ENCODE data around the gene TIGIT. TPM values are rescaled to one million over a fixed set of nuclear protein-coding genes. Genes with fewer than 3 reads are reported as not detected.
"Not testable (repeated sequence)": the region's sequence is repeated elsewhere in the genome, so short reads cannot be mapped to it uniquely, and the experiment has no call there.

TIGIT gene
- total RNA-seq, 6 experiments from 2014 or later, result 0.09 to 1.2 (median 0.30) TPM

GRCh38 chr3:114260152-114260551 is 33.7 kb upstream of the TIGIT start:
- no peak for TF ChIP-seq CTCF (IDR thresholded peaks at IDR 0.05)
- no peak for TF ChIP-seq POLR2A (IDR thresholded peaks at IDR 0.05)
- intact Hi-C loops (cut with DNase I), result no loop called here
- ATAC-seq (no peak), DNase-seq (no peak)
- Histone ChIP-seq H3K27me3 (no peaks in the 10 kb centered on the region), H3K27ac (no peak overlapping the region), H3K4me3 (no peak overlapping the region), H3K4me1 (no peaks in the 10 kb centered on the region), H3K9me3 (no peaks in the 10 kb centered on the region), H3K36me3 (no peaks in the 10 kb centered on the region)

GRCh38 chr3:114270019-114270418 is 23.8 kb upstream of the TIGIT start:
- no peaks in the 10 kb centered on the region for H3K4me1 ChIP-seq
- ATAC-seq (no peak), DNase-seq (no peak)
- no peak overlapping the region for H3K27ac ChIP-seq
- H3K9me3 ChIP-seq, result no peaks in the 10 kb centered on the region
- intact Hi-C loops (cut with DNase I), result no loop called here
- TF ChIP-seq POLR2A (IDR thresholded peaks at IDR 0.05) (no peak), CTCF (IDR thresholded peaks at IDR 0.05) (no peak)
- H3K4me3 ChIP-seq, result no peak overlapping the region
- 64% methylated on average over 1 of the region's 2 CpGs for WGBS (ENCODE audit: insufficient coverage, low coverage, low lambda C conversion rate, missing lambda C conversion rate)
- no peaks in the 10 kb centered on the region for H3K27me3 ChIP-seq
- H3K36me3 ChIP-seq, result no peaks in the 10 kb centered on the region

GRCh38 chr3:114272271-114272670 is 21.6 kb upstream of the TIGIT start:
- WGBS (ENCODE audit: insufficient coverage, low coverage, low lambda C conversion rate, missing lambda C conversion rate), result 57% methylated on average over 1 of the region's 1 CpG
- Histone ChIP-seq H3K4me1 (no peaks in the 10 kb centered on the region), H3K27me3 (no peaks in the 10 kb centered on the region), H3K36me3 (no peaks in the 10 kb centered on the region), H3K9me3 (no peaks in the 10 kb centered on the region), H3K4me3 (no peak overlapping the region), H3K27ac (no peak overlapping the region)
- intact Hi-C loops (cut with DNase I), result no loop called here
- ATAC-seq, result no peak
- DNase-seq, result no peak
- TF ChIP-seq POLR2A (IDR thresholded peaks at IDR 0.05), result no peak
- no peak for TF ChIP-seq CTCF (IDR thresholded peaks at IDR 0.05)

GRCh38 chr3:114274929-114275328 is 18.9 kb upstream of the TIGIT start:
- Histone ChIP-seq H3K27ac (no peak overlapping the region), H3K4me1 (no peaks in the 10 kb centered on the region), H3K9me3 (no peaks in the 10 kb centered on the region), H3K36me3 (no peaks in the 10 kb centered on the region), H3K27me3 (no peaks in the 10 kb centered on the region), H3K4me3 (no peak overlapping the region)
- DNase-seq, result no peak
- no CpG with 5 or more reads among the region's 1 CpG for WGBS (ENCODE audit: insufficient coverage, low coverage, low lambda C conversion rate, missing lambda C conversion rate)
- no peak for TF ChIP-seq CTCF (IDR thresholded peaks at IDR 0.05)
- TF ChIP-seq POLR2A (IDR thresholded peaks at IDR 0.05), result no peak
- no peak for ATAC-seq
- intact Hi-C loops (cut with DNase I), result no loop called here

- H3K4me3 ChIP-seq; H3K27me3 ChIP-seq; H3K9me3 ChIP-seq; H3K36me3 ChIP-seq; intact Hi-C loops (cut with DNase I); H3K4me1 ChIP-seq; ATAC-seq; DNase-seq; H3K27ac ChIP-seq: not testable (repeated sequence)
- WGBS (ENCODE audit: insufficient coverage, low coverage, low lambda C conversion rate, missing lambda C conversion rate), result 88% methylated on average over 6 of the region's 26 CpGs
These were observed 17.0 kb upstream of the TIGIT start for GRCh38 chr3:114276856-114277255.
